GM12865 (cell line): ENCODE results near the gene KNOP1.

Experiments used
- DNase-seq: peaks from one replicate; pipeline ENCODE4 v3.0.0; 2010; ENCODE audit warnings: low read depth
- H3K4me3 ChIP-seq: 2 replicates; pipeline ENCODE4 v1.5.1; 2011; ENCODE audit warnings: mild to moderate bottlenecking, low read depth, low read length, control low read depth
- CTCF ChIP-seq: IDR thresholded peaks from 2 replicates; pipeline ENCODE4 v1.5.1; 2011; ENCODE audit warnings: low read length, control low read depth, low read depth, inconsistent platforms; ENCODE audit not compliant: insufficient read depth; ENCODE audit errors: missing control alignments

Gene KNOP1

GRCh38 chr16:19749571-19750080 lies 31.6 kb upstream of the KNOP1 start:
- TF ChIP-seq CTCF, result no peak
- no peak overlapping the region for H3K4me3 ChIP-seq
- DNase-seq, result no peak

GRCh38 chr16:19748389-19749168 lies 30.6 kb upstream of the KNOP1 start:
- H3K4me3 ChIP-seq, result no peak overlapping the region
- no peak for DNase-seq
- TF ChIP-seq CTCF, result no peak

GRCh38 chr16:19746561-19746960 lies 28.5 kb upstream of the KNOP1 start:
- H3K4me3 ChIP-seq, result no peak overlapping the region
- no peak for TF ChIP-seq CTCF
- DNase-seq, result no peak

GRCh38 chr16:19745286-19746010 lies 27.4 kb upstream of the KNOP1 start:
- DNase-seq, result no peak
- no peak overlapping the region for H3K4me3 ChIP-seq
- TF ChIP-seq CTCF, result no peak

GRCh38 chr16:19744670-19745069 lies 26.6 kb upstream of the KNOP1 start:
- no peak overlapping the region for H3K4me3 ChIP-seq
- no peak for TF ChIP-seq CTCF
- DNase-seq, result no peak

GRCh38 chr16:19743816-19744159 lies 25.8 kb upstream of the KNOP1 start:
- H3K4me3 ChIP-seq, result no peak overlapping the region
- DNase-seq, result no peak
- TF ChIP-seq CTCF, result no peak
